T1000 (cell line): ENCODE data around the gene DNAJC3.

ENCODE experiments used
- DNase-seq: peaks from one replicate; lab custom pipeline; 2025; ENCODE audit warnings: mixed read lengths; lab: John Stamatoyannopoulos, UW

The DNAJC3 gene

GRCh38 chr13:95842898-95843297, 166.0 kb downstream of the DNAJC3 start:
- DNase-seq = no peak
